Measurements from ENCODE around the gene PRKCI.

GRCh38 chr3:170278627-170279026 lies 56.4 kb downstream of the PRKCI start:
- TF ChIP-seq CTCF (IDR thresholded peaks at IDR 0.05): no peak
- TF ChIP-seq POLR2AphosphoS5 (IDR thresholded peaks at IDR 0.05): no peak
- TF ChIP-seq POLR2A (IDR thresholded peaks at IDR 0.05; ENCODE audit: low read depth): no peak
- no peak for TF ChIP-seq EP300 (IDR thresholded peaks at IDR 0.05)

Measured in esophagus muscularis mucosa (tissue), 4 donors.